ENCODE data around the gene TRIP12. TPM values are rescaled to one million over a fixed set of nuclear protein-coding genes. Genes with fewer than 3 reads are reported as not detected.
A peak's percentile ranks its signal among the peaks of the same experiment; 100 is the strongest.
"Not testable (repeated sequence)": the region's sequence is repeated elsewhere in the genome, so short reads cannot be mapped to it uniquely, and the experiment has no call there.

Gene TRIP12
- total RNA-seq, 6 experiments from 2014 or later, result 249 to 296 (median 265) TPM

- no peaks in the 10 kb centered on the region; the same call in 1 of the 2 replicates for H3K27me3 Mint-ChIP-seq (ENCODE audit: insufficient read depth)
- TF ChIP-seq, protein P1, sequence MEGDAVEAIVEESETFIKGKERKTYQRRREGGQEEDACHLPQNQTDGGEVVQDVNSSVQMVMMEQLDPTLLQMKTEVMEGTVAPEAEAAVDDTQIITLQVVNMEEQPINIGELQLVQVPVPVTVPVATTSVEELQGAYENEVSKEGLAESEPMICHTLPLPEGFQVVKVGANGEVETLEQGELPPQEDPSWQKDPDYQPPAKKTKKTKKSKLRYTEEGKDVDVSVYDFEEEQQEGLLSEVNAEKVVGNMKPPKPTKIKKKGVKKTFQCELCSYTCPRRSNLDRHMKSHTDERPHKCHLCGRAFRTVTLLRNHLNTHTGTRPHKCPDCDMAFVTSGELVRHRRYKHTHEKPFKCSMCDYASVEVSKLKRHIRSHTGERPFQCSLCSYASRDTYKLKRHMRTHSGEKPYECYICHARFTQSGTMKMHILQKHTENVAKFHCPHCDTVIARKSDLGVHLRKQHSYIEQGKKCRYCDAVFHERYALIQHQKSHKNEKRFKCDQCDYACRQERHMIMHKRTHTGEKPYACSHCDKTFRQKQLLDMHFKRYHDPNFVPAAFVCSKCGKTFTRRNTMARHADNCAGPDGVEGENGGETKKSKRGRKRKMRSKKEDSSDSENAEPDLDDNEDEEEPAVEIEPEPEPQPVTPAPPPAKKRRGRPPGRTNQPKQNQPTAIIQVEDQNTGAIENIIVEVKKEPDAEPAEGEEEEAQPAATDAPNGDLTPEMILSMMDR (IDR thresholded peaks at IDR 0.05), result no peak
- H3K27ac Mint-ChIP-seq, result no peak overlapping the region
- no peak overlapping the region for H3K4me3 Mint-ChIP-seq
- H3K36me3 Mint-ChIP-seq (ENCODE audit: low read depth), result peaks cover 37% of the 10 kb centered on the region
- H3K9me3 Mint-ChIP-seq, result no peaks in the 10 kb centered on the region
- DNase-seq, result no peak
- H3K4me1 Mint-ChIP-seq (ENCODE audit: low read depth), result peaks cover 10% of the 10 kb centered on the region
These were observed 127.2 kb downstream of the TRIP12 start for GRCh38 chr2:229794636-229795035.

DNA sequence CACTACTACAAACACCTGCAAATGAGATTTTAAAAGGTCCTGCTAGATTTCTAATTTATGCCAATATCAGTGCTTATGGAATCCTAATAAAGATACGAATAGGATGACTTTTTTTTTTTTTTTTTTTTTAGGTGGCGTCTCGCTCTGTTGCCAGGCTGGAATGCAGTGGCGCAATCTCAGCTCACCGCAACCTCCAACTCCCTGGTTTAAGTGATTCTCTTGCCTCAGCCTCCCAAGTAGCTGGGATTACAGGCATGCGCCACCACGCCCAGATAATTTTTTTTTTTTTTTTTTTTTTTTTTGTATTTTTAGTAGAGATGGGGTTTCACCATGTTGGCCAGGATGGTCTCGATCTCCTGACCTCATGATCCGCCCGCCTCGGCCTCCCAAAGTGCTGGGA is 135.5 kb downstream of the TRIP12 start:
- peaks cover 30% of the 10 kb centered on the region for H3K4me1 Mint-ChIP-seq (ENCODE audit: low read depth)
- not testable (repeated sequence) for H3K4me3 Mint-ChIP-seq

DNA sequence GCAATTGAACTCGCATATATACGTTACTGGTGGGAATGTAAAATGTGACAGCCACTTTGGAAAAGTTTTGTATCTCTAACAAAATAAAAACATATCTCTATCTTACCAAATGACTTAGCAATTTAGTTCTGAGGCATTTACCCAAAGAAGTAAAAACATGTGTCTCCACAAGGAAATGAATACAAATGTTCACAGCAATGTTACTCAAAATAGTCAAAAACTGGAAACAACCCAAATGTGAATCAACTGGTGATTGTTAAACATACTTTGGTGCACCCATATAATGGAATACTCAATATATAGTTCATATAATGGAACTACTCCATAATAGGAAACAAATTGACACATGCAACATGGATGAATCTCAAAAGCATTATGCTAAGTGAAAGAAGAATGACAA is 137.0 kb downstream of the TRIP12 start:
- TF ChIP-seq, protein P1 (IDR thresholded peaks at IDR 0.05), result no peak
- peak overlapping the region; percentile 1; the same call in 1 of the 2 replicates for H3K27ac Mint-ChIP-seq
- DNase-seq, result no peak
- H3K36me3 Mint-ChIP-seq (ENCODE audit: low read depth), result peaks cover 50% of the 10 kb centered on the region
- peaks cover 45% of the 10 kb centered on the region for H3K4me1 Mint-ChIP-seq (ENCODE audit: low read depth)
- no peaks in the 10 kb centered on the region for H3K9me3 Mint-ChIP-seq
- no peak overlapping the region for H3K4me3 Mint-ChIP-seq
- H3K27me3 Mint-ChIP-seq (ENCODE audit: insufficient read depth), result peaks cover 1% of the 10 kb centered on the region; the same call in 1 of the 2 replicates

More for the DNA sequence above, 135.5 kb downstream of the TRIP12 start:
- not testable (repeated sequence) for H3K27me3 Mint-ChIP-seq (ENCODE audit: insufficient read depth); H3K9me3 Mint-ChIP-seq; DNase-seq; H3K27ac Mint-ChIP-seq
- H3K36me3 Mint-ChIP-seq (ENCODE audit: low read depth), result peaks cover 52% of the 10 kb centered on the region

DNA sequence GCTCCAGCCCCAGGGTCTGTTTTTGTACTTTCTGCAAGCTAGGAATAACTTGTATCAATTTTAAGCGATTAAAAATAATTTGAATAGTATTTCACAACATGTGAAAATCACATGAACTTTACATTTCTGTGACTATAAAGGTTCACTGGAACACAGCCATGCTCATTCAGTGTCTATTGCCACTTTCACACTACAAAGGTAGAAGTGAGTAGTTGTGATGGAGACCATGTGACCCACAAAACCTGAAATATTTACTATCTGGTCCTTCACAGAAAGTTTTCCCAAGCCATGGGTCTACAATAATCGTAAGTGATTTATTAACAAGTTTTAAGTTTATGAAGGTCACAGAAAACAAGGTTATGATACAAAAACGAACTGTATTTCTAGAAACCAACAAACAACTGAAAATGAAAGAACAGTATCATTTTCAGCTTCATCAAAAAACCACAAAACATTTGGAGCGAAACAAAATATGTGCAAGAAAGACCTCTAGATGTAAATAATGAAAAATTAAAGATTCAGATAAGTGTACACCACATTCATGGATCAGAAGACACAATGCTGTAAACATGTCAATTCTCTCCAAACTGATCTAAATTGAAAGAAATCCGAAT is 138.6 kb downstream of the TRIP12 start:
- TF ChIP-seq, protein P1 (IDR thresholded peaks at IDR 0.05), result no peak
- DNase-seq, result no peak
- H3K4me1 Mint-ChIP-seq (ENCODE audit: low read depth), result peaks cover 52% of the 10 kb centered on the region

DNA sequence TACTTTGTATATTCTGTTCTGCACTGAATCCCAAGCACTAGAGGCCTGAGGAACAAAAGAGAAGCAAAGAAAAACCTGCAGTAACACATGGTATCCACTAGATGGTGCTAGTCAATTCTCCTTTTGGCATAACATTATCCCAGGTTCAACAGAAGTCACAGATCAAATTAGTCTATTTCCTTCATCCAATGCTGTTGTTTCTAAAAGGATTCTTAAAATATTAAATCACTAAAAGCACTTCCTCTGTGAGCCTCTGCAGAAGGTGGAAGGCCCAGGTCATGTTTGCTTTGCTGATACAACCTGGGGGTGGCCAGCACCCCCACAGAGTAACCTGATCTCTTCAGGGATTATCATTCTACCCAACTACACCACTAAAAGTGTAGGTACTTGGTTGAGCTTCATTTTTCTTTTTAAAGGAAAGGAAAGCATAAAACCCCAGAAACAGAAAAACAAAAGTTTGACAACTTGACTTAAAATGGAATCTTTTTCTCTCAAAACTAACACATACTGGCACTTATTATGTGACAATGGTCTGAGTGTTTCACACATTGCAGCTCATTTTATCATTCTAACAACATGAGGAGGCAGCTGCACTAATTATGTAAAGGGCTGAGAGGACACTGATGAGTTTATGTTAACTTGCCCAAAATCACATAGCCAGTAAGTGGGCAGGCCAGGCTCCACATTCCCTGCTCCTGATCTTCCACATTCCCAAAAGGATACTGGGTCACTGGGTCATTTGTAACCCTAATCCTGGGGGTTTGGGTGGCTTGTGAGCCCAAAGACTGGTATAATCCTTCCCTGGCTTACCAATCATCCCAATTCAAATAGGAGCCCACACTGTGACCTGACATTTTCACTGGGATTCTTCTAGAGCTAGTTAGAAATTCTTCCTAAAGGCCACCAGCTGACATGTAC is 140.7 kb downstream of the TRIP12 start:
- Mint-ChIP-seq H3K9me3 (no peaks in the 10 kb centered on the region), H3K36me3 (ENCODE audit: low read depth) (peaks cover 44% of the 10 kb centered on the region), H3K27me3 (ENCODE audit: insufficient read depth) (peaks cover 1% of the 10 kb centered on the region; the same call in 1 of the 2 replicates), H3K27ac (peak overlapping the region; percentile 48), H3K4me1 (ENCODE audit: low read depth) (peaks cover 62% of the 10 kb centered on the region), H3K4me3 (peak overlapping the region; percentile 16; the same call in 1 of the 2 replicates)
- TF ChIP-seq, protein P1 (IDR thresholded peaks at IDR 0.05), result peak; percentile 96
- DNase-seq, result peak; percentile 55

More for the DNA sequence above, 138.6 kb downstream of the TRIP12 start:
- Mint-ChIP-seq H3K4me3 (no peak overlapping the region), H3K9me3 (no peaks in the 10 kb centered on the region), H3K36me3 (ENCODE audit: low read depth) (peaks cover 43% of the 10 kb centered on the region), H3K27ac (no peak overlapping the region), H3K27me3 (ENCODE audit: insufficient read depth) (peaks cover 1% of the 10 kb centered on the region; the same call in 1 of the 2 replicates)
